GM21825 (cell line): Measurements from ENCODE around the gene SLC15A3.
"Not testable (repeated sequence)": the region's sequence is repeated elsewhere in the genome, so short reads cannot be mapped to it uniquely, and the experiment has no call there.

Source experiments
- ATAC-seq: cut with Tn5 transposase; IDR thresholded peaks from one replicate; pipeline ENCODE4 v1.9.1; 2021; ENCODE audit warnings: mild to moderate bottlenecking, moderate library complexity; ENCODE audit not compliant: unreplicated experiment

SLC15A3 gene

DNA sequence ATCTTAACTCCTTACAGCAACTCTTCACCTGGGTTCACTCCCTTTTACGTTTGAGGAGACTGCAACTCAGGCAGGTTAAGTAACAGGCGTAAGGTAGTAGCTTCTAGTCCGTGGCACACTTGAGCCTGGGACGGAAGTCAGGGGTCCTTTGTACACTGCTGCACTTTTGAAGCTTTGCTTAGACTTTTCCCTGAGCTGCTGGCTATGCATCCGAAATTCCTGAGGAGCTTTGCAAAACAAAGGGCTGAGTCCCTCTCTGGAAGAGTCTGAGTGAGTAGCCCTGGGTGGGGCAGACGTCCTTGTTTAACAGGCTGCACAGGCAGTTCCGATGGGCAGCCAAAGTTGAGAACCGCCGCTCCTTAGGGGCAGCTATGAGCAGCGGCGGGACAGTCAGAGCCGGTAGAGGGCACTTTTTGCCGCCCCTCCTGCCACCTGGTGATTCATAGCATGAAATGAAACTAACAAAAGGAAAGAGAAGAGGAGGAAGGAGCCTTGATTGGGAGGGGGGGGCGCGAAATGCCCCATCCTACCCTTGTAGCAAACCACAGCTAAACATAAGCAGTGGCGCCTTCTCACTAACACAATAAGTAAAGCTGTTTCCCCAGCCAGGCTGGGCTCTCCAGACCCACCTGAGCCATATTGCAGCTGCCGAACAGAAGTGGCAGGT is 36.6 kb downstream of the SLC15A3 start:
- ATAC-seq: peak; percentile 49

DNA sequence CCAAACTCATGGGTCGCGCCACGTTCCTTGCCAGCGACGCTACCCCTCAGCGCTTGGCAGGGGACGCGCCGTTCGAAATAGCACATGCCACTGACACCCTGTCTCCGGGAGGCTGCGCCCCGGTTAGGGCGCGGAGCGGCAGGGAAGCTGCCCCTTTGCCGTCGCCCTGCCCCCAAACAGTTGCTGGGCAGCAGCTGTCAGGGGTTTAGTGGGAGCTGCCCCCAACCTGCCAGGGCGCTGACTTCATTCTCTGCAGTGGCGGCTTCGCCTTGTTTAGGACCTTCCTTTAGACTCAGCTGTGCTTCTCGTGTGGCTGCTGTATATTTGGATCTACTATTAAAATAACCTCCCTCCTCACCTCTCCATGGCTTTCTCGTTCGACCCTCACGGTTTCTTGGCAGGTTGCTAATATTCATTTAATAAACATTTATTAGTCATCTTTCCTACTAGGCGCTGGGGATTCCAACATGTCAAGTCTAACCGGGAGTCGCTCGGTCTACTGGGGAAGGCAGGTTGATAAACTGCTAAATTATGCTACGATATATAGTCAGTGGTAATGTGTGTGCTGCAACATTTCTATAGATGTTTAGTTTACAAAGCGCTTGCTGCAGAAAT is 37.2 kb downstream of the SLC15A3 start:
- peak; percentile 3 for ATAC-seq

DNA sequence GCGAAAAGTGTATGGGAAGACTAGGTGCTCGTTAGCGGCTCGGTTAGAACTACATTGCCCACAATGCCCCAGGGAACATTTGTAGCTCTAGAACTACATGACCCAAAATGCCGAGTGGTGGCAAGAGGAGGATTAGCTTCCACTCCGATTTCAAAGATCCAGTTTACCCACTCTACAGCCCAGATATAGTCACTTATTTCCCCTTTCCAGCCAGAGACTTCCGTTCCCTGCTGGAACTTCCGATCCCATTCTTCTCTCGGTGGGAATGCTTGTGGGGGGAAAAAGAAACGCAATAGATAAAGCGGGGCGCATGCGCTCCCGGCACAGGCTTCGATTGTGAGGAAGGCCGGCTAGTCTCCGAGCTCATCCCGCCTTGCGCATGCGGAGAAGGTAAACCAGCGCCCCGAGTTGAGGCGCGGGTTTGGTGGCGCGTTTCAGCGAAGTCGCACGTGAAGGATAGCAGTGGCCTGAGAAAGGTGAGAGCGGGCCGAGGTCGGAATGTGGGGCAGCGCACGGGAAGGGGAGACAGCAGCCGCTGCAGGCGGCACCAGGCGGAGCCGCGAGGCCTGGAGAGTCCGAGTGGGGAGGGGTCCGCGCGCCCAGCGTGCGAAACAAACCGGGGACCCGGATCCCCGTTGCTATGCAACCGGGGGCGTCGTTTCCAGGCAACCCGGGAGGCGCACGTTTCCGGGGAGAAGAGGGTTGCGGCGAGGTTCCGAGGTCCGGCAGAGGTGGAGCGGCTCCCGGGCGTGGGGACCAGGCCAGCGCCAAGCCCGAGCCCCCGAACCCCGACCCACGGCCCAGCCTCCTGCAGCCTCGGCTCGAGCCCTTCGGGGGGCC is 38.0 kb downstream of the SLC15A3 start, which contains the start of gene TMEM109:
TSS of gene TMEM109 (plus strand) at position 366 of the 840 bp plus-strand sequence. CDS start 5,536 bp downstream, outside the sequence.
- ATAC-seq: peak; percentile 35

DNA sequence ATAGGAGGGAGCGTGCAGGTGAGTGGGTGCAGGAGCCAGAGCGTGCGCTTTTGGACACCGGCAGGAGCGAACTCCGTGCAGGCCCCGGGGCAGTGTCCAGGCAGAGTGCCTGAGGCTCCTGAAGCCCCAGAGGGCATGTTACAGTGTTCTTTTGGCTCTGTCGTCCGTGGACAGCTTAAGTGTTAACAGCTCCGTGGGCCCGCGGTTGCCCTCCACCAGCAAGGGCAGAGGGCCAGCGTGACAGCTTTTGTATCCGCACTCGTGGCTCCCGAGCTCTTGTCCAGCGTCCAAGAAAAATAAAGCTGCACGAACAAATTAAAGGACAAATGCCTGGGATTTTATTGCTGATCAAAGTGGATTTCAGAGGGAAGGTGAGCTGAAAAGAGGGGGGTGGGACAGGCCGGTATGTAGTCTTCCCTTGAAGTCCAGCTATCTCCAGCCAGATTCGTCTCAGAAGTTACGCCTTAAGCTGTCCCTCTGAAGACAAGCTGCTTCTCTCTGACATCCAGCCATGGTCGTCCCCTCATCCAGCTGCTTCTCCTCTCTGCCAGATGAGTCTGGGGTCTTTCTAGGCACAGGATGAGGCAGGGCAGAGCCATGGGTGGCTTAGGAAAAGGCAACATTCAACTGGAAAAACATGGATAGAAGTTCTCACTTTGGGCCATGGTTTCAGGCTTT is 39.0 kb downstream of the SLC15A3 start:
- ATAC-seq: no peak

DNA sequence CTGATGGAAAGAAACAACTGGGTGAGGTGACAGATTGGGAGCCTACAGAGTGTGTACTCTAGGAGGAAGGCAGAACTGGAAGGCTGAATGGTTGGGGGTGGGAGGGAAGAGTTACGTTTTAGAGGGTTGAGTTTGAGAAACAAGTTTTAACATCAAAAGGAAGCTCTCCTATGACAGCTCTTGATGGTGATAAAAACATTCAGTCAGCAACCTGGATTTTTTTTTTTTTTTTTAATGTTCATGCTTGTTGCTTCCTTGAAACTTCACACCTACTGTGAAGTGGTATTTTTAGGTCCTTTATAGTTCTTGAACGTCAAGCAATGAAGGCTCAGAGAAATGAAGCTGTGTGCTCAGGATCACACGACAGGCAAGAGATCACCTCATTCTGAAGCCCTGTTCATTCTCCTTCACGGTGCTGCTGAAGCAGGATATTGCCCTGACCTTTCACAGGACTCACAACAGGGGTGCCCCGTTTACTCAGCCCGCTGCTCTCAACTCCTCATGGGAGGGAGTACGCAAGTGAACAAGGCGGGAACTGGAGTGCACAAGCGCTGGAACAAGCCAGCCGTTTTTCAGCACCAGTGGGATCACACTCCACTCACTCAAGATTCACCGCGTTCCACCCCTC is 39.6 kb downstream of the SLC15A3 start:
- ATAC-seq: no peak

DNA sequence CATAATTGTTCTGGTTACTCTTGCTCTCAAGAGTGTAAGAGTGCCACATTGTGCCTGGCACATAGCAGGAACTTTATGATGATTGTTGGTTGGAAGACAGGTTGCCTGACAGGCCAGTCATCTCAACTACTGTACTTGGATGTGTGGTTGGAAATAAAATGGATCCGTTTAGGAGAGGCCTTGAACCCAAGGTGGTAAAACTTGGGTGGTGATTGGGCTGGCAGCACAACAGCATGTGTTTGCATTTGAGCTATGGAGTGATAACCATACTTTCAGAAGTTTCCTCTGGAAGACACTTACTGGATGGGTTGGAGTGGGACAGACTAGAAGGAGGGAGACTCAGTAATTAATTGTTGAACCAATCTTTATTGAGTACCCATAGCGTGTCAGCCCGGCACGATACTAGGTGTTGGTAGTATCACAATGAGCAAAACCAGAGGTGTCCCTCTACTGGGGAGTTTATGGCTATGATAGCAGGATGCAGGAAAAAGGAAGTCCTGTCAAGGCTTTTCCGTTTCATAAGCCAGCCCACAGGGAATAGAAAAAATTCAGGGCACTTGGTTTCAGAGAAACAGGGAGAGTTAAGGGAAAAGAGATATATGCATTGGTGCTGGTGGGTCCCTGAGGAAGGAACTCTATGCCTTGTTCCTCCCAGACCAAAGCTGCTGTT is 41.1 kb downstream of the SLC15A3 start:
- ATAC-seq: no peak

DNA sequence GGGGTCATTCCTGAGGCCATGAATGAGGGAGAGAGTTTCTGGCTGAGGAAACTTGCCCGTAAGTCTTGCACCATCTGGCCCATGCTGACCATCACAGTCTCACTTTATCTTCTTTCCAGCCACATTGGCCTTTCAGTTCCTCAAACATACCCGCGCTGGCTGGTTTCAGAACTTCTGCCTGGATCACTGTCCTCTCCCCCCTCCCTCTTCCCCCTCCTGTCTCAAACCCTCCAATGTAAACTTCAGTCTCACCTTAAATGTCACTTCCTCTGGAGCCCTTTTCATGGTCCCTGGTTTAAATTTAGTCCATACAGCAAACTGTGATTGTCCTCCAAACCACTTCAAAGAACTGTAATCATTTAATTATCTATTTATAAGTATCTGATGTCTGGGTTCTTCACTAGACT is 41.7 kb downstream of the SLC15A3 start:
- ATAC-seq: peak; percentile 29

DNA sequence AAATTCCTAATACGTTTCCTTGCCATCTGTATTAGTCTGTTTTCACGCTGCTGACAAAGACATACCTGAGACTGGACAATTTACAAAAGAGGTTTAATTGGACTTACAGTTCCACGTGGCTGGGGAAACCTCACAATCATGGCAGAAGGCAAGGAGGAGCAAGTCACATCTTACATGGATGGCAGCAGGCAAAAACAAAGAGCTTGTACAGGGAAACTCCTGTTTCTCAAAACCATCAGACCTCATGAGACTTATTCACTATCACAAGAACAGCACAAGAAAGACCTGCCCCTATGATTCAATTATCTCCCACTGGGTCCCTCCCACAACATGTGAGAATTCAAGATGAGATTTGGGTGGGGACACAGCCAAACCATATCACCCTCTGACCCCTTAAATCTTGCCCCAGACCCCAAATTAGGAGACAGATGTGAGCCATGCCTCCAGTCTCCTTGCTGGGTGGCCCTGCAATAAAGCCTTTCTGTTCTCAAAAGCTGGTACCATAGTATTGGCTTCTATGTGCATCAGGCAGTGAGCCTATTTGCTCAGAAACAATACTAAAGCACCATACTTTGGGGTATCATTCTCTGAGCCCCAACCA is 42.2 kb downstream of the SLC15A3 start:
- ATAC-seq: not testable (repeated sequence)

DNA sequence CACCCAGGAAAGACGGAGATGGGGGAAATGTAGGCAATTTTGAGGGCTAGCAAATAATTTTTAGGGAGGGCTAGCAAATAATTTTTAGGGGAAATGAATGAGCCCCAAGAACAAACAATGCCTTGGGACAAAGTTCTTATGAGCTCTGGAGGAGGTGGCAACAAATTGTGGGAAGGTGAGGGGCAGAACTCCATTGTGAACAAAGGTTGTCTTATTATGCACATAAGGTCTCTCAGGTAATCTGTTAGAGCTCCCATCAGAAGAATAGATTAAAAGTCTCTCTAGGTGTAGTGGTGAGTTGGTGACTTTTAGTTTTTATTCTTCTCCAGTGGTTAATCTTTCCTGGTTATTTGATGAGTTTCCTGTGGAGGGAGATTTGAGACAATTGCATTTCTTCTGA is 43.2 kb downstream of the SLC15A3 start:
- ATAC-seq: no peak

DNA sequence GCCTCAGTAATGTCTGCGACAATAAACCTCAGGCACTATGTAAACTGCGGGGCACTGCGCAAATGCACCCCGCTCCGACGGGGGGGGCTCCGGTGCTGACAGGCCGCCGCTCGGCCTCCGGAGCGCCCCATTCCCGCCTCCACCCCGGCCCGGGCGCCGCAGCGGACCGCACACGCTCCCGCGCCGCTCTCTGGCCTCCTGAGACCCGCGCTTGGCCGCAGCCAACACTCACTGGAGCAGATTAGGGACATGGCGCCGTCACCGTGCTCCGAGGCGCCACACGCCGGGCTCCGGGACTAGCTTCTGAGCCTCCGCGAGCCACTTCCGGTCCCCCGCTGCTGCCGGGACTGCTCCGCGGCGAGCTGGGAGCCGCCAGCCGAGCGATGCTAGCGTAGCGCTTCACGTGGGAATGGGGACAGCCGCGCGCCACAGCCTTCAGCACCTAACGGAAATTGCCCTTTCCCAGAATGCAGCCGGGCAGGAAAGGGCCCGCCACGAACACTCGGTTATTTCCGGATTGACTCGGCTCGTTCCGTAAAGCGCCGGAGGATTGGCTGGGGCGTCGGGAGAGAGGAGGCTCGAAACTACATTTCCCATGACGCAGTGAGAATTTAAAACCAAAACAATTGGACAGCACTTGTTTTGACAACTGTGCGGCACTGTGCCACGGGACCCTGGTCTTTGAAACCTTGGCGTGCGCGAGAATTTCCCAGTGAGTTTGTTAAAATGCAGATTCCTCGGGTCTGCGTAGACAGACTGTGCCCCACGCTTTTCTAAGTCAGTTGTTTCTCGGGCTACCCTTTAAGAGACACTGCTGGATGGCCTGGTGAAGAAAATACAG is 45.6 kb downstream of the SLC15A3 start, which contains the start of gene PRPF19:
TSS of gene PRPF19 (minus strand) at position 454 of the 841 bp plus-strand sequence. CDS start at position 251, 203 bp downstream.
- ATAC-seq: peak; percentile 82

DNA sequence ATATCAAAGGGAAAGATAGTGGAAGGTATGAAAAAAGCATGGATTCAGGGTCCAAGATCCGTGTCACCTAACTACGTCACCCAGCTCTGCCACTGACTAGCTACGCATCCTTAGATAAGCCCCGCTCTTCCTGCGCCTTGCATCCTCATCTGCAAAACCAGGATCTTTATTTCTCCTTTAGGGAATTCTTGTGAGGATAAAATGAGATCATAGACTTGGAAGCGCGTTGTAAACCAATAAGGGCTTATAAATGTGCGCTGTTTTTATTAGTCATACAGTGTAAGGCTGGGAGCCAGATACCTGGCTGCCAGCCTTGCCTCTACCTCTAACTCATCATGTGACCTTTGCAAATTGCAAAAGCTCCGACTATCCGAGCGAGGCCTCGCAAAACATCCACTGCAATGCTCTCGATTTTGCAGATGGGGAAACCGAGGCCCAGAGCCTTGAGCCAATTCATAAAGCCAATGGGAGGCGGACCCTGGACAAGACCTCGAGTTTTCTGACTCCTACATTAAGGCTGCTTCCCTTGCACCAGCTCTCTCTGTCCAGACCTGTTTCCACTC is 46.3 kb downstream of the SLC15A3 start:
- no peak for ATAC-seq

DNA sequence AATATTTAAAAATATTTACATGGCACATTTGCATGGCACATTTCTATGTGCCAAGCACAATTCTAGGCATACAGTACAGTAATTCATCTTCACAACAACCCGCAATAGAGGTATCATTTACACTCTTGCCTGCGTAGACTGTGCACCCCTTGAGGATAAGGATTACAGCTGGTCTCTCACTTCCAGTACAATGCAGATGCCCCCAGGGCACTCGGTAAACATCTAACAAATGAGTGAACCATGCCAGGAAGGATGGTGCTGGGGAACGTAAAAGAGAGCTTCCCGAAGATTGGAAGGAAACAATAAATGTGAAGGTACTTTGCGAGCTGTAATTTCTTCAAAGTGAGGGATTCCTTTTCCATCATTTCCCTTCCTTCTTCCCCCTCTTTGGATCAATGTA is 46.9 kb downstream of the SLC15A3 start:
- no peak for ATAC-seq

DNA sequence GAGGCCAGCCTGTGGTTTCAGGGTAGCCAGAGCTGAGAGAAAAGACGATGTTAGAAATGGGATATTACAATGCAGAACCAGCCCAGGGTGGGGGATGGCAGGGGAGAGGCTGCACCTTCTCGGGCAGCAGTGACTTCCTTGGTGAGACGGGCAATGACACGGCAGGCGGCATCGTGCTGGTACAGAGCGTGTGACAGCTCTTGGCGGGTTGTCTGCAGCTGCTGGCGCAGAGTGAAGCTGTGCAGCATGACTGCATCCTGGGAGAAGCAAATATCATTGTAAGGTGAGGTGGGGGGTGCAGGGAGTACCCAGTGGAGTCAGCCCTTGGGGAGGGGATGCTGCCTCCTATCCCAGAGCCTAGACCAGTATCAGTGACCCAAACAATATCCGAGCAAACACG is 49.4 kb downstream of the SLC15A3 start:
- ATAC-seq: no peak

DNA sequence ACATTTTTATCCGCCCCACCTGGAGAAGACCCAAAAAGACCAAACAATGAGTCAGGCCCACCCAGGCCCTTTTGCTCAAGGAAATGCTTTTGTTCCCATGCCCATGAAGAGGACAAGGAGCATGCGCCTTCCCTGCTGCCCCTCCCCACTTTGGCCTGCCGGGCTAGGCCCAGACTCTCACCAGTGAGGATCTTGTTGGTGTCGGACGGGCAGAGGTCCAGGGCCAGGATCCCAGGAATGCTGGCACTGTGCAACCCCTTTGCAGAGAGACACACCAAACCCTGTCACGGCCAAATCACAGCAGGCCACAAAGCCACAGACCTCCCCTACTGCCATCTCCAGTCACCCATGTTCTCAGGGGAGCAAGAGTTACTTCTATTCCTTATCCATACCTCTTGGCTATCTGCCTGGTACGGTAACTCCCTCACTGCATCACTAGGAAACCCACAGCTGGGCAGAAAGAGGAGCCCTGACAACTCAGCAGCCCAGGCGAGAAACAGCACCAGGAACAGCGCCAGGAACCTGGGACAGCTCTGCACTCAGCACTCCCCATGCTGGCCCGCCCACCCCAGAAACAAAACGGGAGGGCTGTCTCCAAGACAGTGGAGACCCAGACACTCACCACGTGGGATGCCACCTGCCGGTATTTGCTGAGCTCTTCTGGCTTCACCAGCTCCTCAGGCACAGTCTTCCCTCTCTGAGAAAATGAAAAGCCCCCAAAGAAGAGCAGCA is 51.1 kb downstream of the SLC15A3 start:
- ATAC-seq: no peak

DNA sequence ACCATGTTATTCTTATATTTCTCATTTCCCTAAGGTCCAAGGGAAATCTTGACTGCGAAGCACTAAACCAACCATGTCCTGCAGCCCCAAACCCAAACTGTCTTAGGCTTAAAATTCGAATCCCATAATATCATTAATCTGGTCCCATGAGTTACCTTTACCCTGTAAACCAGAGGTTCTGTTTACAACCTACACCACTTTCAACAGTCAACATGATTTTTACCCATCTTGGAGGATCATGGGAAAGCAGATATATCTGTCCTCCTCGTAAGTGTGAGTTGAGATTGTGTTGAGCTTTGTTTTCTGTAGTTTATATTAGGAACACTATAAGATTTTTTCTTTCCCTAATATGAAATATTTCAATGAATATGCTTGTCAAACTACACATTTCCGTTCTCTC is 52.0 kb downstream of the SLC15A3 start:
- ATAC-seq: no peak

DNA sequence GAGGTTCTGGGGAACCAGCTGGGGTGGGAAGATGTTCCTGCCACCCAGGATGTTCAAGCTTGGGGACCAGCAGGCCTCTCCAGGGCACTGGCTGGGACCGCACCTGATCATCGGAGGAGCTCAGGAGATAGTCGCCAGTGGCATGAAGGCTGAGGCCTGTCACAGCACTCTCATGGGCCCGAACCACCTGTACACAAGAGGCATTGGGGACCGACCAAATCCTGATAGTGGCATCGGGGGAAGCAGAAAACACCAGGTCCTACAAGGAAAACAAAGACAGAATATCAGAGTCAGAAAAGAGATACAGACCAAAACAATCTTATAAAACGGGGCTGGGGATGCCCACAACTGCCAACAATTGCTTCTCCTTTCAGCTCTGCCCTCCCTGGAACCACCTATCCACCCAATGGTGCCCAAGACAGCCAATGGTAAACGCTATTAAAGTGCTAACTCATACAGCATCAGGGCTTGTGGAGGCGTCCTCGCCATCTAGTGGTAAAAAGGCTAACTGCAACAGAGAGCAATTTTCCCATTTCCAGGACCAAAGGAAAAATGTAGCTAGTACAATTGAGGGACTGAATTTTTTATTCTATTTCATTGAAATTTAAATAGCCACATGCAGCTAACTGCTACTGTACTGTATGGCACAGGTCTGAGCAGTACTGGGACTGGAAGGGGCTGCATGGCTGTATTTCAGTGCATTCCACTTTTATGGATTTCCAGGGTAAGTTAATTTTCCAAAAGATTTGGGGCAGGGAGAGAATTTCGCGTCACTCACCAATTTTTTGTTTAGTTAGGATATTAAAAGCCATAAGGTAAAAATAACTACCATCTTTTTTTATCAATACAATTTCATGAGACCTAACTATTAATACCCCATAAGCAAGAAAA is 52.7 kb downstream of the SLC15A3 start:
- no peak for ATAC-seq

DNA sequence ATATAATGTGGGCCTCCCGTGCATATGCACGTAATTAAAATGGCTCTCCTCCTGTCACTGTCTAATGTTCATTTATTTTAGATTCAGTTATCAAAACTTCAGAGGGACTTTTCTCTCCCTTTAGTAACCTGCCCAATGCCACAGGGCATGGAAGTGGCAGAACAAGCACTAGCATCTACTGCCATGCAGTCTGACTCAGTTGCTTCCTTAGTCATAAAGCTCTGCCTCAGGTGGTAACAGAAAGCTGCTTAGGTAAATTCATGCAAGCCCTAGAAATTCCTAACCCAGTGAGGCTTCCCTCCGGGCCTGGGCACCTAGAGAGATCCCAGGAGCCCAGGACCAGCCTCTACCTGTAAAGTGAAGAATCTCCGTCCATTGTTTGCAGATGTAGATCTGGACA is 54.5 kb downstream of the SLC15A3 start:
- no peak for ATAC-seq
